Activated T-helper 9 cell treated with anti-CD3 and anti-CD28 coated beads, Interleukin-2, amount 50 U/mL, for 16 hours (primary cell): ENCODE data around the gene PSMG3.

ENCODE experiments used
- DNase-seq: peaks from one replicate; pipeline ENCODE4 v3.0.0-alpha.2; 2020; ENCODE audit warnings: low read depth

Gene PSMG3, protein sequence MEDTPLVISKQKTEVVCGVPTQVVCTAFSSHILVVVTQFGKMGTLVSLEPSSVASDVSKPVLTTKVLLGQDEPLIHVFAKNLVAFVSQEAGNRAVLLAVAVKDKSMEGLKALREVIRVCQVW

DNA sequence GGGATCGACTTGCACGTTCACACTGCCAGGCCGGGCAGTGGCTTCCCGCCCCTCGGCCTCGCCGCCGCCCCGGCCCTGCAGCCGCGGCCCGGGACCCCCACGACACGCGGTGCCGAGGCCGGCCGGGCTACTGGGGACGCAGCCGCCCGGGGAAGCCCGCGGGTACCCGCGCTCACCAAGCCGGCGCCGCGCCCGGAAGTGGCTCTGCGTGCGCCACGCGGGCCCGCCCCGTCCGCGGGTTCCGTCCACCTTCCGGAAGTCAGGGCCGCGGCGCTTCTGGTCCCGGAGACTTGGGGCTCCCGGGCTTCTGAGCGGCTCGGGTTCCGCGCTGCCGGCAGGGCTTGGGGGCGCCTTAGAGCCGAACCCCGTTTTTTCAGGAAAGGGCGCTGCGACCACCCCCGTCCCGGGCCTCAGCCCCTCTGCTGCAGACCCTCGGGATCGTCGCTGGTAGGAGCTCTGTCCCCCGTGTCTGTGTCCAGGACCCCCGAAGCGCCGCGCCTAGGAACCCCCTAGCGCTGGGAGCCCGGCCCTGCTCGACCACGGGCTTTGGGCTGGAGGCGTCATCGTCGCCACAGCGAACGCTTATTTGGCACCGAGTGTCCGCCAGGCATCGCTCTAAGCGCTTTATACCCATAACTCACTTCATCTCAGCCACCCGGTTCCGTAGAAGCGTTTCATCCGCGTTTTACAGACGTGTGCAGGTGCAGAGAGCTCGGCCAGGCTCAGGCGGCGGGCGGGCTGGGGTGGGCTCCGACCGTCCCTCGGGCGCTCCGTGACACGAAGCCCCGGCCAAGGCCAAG is at the start of gene PSMG3:
TSS of gene PSMG3 (minus strand) at position 200 of the 800 bp plus-strand sequence. CDS start 693 bp downstream, outside the sequence.
- DNase-seq: peak; percentile 82

DNA sequence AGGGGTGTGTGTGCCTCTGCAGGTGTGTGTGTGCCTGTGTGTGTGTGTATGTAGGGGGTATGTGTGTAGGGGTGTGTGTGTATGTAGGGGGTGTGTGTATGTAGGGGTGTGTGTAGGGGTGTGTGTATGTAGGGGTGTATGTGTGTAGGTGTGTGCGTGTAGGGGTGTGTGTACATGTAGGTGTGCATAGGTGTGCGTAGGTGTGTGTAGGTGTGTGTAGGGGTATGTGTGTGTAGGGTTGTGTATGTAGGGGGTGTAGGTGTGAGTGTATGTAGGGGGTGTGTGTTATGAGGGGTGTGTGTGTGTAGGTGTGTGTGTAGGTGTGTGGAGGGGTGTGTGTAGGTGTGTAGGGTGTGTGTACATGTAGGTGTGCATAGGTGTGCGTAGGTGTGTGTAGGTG is 48.6 kb upstream of the PSMG3 start:
- DNase-seq: no peak

DNA sequence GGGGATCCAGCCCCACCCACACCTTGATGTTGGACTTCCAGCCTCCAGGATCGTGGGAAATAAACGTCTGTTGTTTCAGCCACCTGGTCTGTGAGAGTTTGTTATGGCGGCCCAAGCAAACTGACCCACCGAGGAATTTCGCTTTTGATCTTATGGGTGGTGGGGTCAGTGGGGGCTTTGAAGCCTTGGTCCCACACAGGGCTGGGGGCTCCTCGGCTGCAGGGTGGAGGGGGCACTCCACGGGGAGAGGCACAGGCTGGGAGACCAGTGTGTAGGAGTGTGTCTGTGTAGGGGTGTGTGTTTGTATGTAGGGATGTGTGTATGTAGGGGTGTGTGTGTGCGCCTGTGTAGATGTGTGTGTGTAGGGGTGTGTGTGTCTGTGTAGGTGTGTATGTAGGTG is 48.1 kb upstream of the PSMG3 start:
- DNase-seq: no peak

DNA sequence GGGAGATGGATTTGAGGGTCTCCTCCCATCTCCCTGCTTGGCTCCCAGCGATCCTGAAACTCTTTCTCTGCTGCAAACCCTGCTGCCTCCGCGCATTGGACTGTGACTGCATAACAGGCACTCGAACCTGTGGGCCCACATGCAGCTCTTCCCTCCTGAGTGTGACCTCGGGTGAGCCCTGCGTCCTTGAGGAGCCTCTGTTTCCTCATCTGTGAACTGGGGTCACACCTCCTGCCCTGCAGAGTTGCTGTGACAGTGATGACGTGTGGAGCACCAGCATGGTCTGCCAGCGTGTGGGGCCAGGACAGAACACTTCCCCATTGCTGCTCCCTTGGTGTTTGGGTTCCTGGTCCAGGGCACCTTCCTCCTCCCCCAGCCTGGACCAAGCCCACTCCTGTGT is 46.9 kb upstream of the PSMG3 start:
- no peak for DNase-seq

DNA sequence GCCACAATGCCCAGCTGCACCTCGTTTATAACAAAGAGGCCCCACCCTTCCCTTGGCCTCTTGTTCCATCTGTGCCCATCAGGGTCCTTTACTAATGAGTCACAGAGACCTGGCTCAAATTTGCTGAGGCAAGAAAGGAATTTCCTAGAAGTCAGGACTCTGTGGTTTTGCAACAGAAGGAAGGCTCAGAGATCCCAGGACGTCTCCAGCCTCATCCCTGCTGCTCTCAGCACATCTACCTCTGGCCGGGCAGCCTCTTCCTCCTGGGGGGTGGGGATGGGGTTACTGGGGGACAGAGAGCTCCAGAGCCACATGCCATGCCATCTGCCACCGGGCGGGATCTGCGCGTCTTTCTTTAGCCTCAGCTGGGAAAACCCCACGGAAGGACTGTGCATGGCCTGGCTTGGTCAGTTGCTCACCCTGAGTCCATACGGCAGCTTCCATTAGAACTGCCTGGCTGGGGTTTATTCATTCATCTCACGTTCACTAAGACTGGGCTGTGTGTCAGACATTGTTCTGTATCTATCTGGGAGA is 41.9 kb upstream of the PSMG3 start:
- no peak for DNase-seq

DNA sequence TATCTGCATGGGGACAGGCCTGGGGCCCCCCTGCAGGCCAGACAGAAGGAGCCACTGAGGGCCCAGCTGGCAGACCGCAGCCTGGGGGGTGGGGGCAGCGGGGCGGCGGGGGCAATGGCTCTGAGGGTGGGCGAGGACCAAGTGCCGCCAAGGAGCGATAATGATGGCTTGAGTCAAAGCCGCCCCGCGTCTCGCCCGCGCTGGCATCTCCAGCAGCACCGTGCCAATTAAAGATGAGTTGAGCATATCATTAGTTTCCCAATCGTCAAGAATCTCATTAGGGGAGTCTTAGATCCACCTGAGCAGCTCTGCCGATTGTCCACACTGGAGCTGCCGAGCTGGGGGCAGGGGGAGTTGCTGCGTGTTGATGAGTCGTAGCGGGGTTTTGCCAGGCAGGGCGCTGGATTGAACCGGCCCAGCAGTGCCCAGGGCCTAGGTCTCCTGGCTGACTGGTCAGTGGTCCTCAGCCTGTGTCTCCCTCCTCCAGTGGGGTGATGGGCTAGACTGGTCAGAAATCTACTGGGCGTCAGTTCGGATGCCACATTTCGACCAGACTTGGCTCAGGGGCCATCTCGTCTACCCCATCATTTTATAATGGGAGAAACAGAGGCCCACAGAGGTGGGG is 41.0 kb upstream of the PSMG3 start:
- DNase-seq: no peak

DNA sequence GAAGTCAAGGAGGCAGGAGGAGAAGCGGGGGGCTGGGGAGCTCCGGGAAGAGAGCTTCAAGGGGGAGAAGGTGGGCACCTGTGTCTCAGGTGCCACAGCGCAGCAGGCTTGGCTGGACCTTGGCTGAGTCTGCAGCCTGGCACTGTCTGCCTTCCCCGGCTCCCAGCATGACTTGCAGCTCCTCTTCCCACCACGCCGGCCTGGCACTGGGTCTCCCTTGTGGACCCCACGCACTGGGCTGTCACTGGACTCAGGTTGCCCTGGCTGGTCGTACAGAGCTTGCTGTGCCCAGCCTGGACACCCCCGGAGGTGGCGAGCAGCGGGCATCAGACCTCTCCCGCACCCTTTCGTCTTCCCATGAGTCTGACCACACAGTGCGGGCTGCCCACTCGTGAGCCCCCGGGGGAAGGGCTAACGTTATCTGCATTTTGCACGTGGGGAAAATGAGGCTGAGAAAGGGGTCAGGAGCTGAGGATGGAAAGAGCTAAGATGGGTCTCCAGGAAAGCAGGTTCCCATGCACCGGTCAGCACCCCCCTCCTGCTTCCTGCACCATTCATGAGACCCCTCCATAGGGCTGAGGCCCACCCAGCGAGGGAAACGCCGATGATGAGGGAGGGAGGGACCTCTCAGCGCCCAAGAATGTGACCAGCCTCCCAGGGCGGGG is 40.3 kb upstream of the PSMG3 start:
- DNase-seq: no peak

DNA sequence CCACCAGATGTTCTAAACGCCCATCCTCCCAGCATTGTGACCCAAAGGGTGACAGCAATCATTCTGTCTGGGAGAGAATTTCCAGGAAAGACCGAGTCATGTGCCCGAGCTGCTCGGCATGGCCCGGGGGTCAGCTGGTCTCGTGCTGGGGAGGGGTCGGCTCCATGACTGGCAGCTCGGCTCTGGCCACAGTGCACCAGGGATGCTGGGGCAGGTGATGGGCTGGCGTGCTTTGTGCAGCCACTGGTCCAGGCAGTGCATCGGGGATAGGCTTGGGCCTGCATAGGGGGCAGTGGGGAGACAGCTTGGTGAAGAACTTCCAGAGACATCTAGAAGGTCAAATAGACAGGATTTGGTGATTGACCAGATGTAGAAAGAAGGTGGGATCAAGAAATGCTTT is 39.2 kb upstream of the PSMG3 start:
- DNase-seq: no peak

DNA sequence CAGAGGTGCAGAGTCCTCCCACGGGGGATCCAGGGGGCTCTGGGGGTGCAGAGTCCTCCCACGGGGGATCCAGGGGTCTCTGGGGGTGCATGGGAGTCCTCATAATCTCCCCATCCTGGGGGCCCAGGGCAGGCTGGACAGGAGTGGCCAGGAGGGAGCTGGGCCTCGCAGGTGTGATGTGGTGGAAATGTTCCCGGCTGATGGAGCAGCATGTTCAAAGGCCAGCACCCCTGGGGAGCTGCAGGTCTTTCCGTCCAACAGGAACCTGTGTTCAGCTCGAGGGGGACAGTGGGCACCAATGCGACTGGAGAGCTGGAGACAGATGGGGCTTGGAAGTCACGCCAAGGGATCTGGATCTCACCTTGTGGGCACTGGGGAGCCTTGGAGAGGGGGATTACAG is 38.5 kb upstream of the PSMG3 start:
- no peak for DNase-seq

DNA sequence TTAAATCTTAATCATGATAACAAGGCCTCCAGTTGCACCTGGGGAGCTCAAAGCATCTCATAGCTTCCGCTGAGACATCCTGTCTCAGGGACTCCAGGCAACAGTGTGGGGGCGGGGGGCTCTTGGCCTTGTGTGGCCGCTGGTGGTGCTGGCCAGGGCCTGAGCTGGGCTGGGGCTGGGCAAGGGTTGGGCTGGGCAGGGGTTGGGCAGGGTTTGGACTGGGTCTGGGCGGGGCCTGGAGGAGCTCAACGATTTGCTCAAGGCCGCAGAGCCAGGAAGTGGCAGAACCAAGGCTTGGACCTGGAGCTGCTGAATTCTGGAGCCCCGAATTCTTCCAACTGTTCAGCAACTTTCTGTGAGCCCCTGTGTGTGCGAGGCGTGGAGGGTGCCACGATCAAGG is 37.9 kb upstream of the PSMG3 start:
- DNase-seq: no peak

DNA sequence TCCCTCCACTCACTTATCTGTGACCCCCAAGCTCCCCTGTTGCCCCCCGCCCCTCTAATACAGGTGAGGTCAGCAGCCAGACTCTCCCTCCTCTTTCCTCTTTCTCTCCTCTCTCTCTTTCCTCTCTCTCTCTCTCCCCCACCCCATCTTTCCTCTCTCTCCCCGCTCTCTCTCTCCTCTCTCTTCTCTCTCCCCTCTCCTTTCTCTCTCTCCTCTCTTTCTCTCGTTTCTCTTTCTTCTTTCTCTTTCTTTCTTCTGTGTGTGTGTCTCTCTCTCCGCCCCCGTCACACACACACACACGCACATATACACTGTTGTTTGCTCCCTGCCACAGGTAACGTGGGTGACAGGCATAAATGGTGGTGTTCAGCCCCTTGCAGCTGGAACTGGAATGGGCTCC is 37.2 kb upstream of the PSMG3 start:
- no peak for DNase-seq

DNA sequence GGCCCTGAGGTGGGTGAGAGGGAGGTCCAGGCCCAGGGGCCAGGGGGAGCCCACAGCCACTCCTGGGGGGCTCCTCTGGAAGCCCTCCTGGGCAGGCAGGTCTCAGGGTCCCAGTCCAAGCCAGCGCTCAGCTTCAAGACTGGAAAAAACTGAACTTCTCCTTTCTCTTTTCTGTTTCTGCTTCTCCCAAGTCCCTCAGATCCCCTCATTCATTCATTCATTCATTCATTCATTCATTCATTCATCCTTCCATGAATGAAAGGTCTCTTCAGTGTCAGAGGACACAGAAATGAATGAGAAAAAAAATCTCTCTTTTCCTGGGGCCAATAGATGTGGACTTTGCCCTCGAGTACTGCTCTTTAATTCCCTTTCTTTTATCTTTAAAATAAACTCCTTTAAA is 34.6 kb upstream of the PSMG3 start:
- DNase-seq: no peak

DNA sequence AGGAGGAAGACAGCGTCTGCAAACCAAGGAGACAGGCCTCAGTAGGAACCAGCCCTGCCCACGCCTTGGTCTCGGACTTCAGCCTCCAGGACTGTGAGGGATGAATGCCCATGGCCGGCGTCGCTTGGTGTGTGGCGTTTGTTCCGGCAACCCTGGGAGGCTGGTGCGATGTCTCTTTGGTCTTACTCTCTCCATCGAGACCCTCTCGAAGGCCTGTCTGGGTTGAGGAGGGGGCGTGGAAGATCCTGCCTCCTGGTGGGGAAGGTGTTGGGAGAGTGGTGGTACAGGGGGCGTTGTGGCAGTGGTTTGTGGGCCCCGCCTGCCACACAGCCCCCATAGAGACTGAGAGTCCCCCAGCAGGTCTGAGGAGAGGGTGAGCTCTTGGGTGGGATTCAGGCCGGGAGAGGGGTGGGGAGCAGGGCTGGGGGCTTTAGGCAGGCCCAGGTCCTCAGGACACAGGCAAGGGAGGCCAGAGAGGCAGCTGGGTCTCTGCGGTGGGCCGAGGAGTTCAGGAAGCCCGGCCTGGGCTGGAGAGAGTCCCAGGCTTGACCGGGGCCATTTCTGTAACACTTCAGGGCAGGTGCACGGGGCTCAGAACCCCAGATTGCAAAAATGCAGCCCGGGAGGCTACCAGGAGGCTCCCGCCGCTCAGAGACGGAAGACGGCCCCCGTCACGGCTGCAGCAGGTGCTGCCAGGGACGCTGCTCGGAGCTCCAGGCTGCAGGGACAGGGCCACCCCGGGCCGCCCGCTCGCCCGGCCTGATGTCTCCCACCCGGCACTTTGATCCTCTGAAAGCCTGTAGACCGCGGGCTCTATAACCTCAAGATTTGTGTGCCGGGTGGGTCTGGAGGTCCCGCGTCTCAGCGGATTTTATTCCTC is 33.8 kb upstream of the PSMG3 start:
- no peak for DNase-seq

DNA sequence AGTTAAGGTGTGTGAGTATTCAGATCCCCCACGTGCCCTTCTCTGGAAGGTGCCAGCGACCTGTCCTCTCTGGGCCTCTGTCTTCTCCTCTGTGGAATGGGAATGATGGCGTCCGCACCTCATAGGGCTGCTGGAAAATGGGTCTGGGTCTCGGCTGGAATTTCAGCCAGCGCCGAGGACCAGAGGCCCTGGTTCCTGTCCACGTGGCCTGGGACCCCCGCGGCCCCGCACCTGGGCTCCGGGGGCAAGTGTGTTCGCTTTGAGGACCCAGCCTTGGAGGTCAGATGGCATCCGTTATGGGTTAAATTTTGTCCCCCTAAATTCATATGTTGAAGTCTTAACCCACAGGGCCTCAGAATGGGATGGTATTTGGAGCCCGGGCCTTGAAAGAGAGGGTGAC is 32.6 kb upstream of the PSMG3 start:
- no peak for DNase-seq

DNA sequence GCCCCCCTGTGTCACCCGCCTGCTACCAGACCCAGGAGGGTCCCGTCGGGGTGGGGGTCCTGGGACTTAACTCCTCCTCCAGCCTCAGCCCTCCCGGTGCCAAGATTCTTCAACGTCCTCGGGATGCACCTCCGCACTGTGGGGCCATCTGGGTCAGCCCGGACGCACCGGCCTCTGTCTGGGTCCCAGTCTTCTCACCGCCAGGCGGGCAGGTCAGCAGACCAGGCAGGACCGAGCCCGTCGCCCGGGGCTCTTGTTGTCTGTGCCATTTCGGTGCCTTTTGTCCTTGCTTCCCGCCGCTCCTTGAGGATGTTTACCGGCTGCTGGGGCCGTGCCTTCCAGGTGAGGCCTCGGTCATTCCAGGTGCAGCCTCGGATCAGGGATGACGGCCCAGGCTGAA is 32.1 kb upstream of the PSMG3 start:
- no peak for DNase-seq

DNA sequence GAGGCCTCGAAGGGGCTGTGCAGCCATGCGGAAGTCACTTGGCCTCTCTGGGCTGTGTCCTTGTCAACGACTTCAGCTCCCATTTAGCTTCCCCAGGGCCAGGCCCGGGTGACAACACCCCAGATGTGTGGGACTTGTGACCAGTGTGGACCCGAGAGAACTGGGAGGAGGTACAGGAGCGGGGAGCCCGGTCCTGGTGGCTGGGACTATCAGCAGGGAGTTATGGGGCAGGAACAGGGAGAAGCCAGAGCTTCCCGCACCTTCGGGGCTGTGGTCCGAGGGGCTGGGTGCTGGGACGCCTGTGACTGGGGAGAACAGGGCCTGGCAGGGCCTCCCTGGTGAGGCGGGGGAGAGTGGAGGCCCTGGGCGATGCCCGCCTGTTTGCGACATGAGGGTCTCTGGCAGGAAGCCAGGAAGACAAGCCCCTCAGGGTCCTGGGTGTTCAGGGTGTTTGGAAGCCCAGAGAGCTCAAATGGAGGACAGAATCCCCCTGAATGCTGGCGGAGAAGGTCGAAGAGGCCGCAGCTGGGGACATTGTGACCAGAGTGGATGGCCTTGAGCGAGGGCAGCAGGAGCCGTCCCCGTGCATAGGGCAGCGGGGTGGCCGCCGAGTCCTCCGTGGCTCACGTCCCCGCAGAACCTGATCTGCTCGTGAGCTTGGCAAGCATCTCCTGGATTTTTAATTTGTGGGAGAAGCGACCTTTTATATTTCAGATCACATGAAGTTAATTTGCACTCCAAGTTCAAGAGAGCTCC is 30.0 kb upstream of the PSMG3 start:
- no peak for DNase-seq

DNA sequence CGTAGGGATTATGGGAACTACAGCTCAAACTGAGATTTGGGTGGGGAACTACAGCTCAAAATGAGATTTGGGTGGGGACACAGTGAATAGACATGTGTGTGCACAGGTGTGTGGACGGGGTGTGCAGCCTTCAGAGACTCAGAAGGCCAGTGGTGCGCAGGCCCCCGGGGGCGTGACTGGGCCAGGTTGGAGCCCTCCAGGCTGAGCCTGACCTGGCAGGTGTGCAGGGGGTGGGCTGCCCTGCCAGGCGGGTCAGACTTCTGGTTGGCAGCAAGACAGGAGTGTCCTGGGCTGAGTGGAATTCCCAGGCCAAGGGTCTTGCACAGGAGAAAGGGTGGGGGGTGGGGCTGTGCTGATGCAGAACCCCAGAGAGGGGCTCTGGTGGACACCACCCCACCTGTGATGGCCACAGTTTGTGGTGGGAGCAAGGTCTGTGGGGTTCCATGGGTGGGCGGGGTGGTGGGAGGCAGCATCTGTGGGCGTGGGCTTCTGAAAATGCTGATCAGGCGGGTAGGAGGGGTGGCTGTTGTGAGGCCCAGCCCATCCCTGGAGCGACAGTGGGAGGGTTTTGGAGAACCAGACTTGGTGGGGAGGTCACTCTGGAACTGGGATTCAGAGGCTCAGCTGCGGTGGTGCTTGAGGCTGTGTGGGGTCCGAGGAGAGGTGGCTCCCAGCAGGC is 29.3 kb upstream of the PSMG3 start:
- DNase-seq: no peak

DNA sequence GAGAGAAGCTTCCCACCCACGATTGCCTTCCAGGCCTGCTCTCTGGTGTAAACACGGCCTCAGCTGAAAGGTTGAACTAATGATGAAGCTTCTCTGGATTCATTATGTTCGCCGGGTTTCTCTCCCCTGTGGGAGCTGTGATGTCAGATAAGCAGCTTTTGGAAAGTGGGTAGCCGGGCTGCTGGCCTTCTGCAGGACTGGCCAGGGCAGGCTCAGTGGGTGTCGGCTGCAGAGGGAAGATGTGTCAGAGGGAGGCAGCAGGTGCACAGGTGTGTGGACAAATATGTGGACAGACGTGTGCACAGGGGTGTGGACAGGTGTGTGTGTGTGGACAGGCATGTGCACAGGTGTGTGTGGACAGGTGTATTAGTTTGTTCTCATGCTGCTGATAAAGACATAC is 28.5 kb upstream of the PSMG3 start:
- no peak for DNase-seq

DNA sequence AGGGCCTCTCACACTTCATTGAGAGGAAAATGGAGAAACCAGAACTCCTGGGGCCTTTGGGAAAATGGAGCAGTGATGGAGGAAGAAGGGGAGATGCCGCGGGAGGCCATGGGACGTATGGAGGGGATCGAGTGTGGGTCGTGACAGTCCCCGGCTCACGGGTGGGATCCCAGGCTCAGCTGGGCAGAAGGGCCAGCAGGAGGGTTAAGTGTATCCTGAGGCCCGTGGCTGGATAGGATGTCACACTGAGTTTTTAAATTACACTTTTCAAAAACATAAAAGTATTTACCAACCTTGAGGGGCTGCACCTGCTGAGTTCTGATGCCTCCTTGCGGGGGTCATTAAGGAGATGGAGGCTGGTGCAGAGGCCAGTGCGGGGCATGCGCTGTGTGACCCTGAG is 28.0 kb upstream of the PSMG3 start:
- no peak for DNase-seq

DNA sequence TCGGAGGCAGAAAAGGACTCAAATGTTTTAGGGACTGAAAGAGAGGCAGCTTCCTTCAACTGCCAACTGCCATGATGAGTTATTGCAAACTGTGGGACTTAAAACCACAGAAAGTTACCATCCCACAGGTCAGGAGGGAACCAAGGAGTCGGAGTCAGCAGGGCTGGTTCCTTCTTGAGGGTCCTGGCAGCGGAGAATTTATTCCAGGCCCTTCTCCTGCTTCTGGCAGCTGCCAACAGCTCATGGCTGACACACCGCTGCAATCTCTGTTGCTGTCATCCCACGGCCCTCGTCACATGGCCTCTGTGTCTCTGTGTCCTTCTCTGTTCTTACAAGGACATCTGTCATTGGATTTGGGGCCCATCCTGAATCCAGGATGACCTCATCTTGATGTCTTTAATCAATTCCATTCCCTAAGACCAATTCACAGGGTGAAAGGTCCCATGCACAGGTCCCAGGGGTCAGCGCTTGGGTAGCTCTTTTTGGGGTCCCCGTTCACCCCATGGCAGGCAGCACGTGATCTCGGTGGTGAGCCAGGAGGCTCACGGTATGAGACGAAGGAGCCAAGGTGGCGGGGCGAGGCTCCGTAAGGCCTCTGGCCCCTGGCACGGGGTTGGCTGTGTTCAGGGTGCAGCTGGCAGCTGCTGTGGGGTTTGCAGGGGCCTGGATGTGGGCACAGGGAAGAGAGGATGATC is 27.4 kb upstream of the PSMG3 start:
- DNase-seq: no peak
